ENCODE data around the gene SH2D6.
"Not testable (repeated sequence)": the region's sequence is repeated elsewhere in the genome, so short reads cannot be mapped to it uniquely, and the experiment has no call there.

SH2D6 gene

DNA sequence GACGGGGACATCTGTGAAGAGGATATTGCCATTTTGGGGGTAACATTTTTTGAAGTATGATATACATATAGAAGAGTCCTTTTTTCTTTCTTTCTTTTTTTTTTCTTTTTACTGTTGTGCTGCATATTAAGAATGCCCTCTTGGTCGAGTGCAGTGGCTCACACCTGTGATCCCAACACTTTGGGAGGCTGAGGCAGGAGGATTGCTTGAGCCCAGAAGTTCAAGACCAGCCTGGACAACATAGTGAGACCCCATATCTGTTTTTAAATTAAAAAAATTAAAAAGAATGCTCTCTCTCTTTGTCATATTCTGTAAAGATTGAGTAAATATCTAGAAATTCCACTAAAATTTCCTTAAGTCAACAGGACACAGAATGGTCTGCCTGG lies 3.6 kb downstream of the SH2D6 start:
- DNase-seq (ENCODE audit: low spot score), result no peak

DNA sequence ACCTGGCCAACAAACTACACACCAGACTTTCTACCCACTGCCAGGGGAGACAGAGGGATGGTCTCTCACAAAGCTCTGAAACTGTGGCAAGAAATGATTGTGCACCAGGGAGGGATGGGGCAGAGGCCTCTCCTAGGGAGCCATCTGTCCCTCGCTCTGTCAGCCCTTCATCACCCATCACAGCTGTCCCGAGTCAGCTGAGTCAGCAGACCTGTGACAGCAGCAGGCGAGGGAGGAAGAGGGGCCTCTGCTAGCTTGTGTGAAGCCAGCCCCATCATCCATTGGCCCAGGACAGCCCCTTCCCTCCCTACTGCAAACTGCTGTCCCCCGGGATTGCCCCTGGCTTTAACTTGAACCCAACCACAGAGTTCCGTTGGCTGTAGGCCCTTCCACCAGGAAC lies 5.0 kb downstream of the SH2D6 start:
- DNase-seq (ENCODE audit: low spot score), result no peak

DNA sequence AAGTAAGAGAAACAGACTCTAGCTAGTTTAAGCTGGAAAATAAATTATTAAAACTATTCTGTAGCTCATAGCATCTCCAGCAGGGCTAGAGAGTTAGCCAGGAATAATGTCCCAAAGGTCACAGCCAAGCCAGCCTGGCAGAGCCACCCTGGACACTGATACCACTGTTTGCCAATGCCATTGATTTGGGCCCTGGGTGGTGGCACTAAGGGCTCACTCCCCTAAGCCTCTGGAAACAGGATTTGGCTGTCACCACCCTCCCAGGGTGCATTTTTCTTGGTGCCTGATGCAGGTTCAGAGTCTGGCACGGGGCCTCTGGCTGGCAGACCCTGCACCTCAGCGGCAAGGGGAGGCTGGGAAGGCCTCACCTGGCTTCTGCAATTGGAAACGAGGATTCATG lies 7.1 kb downstream of the SH2D6 start:
- DNase-seq (ENCODE audit: low spot score), result no peak

DNA sequence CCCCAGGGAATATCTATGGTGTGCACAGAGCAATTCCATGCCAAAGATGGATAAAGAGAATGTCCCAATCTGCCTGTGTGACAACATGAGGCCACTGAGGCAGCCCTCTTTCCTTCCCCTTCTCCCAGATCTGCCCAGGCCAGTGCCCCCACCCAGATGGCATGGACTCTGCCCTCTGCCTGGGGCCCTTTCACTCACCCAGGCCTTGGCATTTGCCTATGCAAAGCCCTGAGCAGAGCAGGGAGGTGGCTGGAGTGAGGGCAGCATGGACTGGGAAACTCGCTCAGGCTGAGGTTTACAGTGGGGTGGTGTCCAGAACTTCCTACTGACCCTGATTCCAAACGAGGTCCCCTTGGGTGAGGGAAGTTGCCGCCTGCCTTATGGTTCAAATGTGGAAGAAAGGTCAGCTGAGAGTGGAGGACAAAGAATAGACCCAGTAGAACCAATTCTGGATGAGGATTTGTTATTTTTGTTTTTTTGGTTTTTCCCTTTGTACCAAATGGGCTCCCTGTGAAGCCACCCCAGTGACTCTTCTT lies 8.9 kb downstream of the SH2D6 start:
- no peak for DNase-seq (ENCODE audit: low spot score)

DNA sequence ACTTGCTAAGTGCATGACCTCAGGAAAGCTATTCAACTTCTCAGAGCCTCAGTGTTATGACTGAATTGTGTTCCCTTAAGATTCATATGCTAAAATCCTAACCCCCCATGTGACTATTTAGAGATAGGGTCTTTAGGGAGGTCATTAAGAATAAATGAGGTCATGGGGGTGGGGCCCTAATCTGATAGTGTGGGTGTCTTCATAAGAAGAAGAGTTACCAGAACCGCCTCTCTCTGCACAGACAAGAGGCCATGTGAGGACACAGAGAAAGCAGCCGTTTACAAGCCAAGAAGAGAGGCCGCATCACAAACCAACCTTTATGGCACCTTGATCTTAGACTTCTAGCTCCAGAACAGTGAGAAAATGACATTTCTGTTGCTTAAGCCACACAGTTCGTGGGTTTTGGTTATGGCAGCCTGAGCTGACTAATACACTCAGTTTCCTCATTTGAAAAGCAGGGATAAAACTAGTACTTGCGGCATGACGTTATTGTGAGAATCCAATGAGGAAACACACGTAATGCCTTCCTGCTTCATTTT lies 9.9 kb downstream of the SH2D6 start:
- DNase-seq (ENCODE audit: low spot score), result no peak

DNA sequence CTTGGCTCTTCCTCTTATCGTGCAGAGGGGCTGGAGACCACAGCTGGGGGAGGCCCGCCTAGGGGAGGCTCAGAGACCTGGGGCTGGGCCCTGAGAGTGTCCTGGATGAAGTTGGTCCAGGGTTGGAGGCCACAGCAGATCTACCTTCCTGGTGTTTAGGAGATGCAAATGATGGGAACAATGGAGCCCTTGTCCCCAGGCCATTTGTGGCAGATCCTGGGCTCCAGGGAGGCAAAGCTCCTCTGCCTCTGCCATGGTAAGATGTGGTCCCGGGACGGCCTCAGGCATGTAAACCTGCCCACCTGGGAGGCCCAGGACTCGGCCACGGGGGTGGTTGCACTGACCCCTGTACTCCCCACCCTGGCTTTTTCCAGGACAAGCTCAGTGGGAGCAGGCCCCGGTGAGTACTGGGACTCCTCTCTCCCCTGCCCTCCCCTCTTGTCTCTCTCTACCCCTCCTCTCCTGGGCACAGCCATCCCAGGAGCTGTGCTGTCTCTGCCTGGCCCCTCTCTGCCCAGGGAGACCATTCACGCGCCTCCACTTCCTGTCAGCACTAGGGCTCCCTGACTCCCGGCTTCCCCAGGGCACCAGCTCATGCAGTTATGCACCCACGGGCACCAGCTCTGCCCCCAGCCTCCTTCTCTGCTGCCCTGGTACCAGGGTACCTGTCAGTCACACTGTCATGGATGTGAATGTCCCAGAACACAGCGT lies 10.9 kb downstream of the SH2D6 start:
- no peak for DNase-seq (ENCODE audit: low spot score)

DNA sequence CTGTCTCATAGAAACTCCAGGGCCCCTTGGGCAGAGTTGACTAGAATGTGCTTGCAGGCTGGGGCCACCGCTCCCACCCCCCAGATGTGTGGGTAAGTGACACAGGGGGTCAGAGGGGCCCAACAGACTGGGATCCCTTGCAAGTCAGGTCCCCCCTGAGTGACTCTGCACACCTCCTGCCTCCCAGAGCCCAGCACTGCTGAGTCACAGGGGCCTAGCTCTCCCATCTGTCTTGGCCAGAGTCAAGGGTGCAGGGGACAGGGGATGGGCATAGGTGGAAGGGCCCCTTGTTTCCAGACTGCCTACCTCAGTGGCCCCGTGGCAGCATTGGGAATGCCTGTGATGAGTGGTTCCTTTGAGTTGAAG lies 11.4 kb downstream of the SH2D6 start:
- no peak for DNase-seq (ENCODE audit: low spot score)

DNA sequence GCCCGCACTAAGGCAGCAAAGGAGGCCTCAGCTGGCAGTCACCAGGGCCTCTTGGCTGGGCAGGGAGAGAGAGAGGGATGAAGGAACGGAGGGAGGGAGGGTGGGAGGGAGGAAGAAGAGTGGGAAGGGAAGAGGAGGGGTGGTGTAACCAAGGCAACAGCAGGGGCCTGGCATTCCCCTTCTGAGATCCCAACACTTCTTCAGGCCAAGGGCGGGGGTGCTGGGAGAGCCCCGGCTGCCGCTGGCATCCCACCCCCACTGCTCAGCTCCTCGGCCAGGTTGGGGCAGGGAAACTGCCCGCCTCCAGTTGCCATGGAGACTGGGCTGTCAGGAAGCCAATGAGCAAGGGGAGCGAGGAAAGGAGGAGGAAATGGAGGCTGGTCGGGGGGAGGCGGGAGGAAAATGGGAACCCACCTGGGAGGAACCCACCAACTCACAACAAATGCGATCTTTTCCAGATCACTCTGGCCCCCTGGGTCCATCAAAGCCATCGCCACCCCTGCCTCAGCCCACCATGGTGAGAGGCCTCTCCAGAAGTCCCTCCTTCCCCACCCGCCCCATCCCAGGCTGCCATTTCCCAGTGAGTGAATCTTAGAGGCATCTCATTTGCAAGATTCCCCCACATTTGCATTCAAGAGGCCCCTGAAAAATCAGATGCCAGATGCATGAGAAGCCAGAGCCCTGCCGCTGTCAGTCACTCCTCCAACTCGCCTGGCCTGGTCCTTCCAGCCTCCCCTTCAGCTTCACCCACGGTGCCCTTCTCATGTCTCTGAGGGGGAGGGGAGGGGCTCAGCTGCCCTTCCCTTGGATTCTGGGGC lies 12.4 kb downstream of the SH2D6 start:
- no peak for DNase-seq (ENCODE audit: low spot score)

DNA sequence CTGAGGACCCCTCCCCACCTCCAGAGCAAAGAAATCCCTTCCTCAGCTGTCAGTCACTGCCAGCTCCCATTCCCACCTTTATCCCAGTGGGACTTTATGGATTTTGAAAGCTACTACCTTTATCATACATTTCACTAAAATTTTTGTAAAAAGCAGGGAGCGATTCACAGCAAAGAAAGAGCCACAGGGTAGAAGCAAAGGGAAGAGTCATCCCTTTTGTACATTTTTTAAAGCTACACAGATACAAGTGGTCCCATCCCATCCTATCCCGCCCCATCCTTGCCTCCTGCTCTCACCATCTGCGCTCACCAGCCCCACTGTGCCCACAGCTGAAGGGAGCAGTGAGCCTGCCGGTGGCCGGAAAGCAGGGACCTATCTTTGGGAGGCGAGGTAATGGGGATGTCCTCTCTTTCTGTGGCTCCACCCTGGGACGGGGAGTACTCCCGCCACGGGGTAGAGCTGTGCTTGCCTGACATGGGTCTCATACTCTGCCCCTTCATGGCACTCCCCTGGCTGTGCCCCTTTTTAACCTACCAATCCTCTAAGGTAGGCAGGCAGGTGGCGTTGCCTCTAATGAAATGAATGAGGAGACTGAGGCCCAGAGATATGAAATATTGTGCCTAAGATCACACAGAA lies 13.2 kb downstream of the SH2D6 start:
- DNase-seq (ENCODE audit: low spot score), result no peak

DNA sequence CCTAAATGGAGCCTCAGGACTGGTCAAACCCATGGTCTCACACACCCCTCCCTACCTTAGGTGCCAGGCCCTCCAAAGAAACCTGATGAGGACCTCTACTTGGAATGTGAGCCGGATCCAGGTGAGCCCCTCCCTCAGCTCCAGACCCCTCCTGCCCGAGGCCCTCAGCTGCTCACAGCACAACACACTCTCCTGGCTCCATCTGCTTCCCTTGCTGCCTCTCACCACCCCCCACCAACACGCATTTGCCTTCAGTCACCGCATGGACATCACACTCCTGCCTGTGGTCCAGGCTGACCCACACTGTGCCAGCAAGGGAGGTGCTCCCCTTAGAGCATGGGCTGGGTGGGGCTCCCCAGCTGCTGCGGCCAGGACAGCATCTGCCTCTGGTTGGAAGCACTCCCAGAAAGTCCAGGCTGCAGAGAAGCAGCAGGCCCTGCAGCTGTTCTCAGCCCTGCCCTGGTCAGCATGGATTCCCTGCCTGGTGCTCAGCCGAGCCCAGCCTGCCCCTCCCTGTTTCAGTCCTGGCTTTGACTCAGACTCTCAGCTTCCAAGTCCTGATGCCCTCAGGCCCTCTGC lies 15.1 kb downstream of the SH2D6 start:
- peak; percentile 63 for DNase-seq (ENCODE audit: low spot score)

DNA sequence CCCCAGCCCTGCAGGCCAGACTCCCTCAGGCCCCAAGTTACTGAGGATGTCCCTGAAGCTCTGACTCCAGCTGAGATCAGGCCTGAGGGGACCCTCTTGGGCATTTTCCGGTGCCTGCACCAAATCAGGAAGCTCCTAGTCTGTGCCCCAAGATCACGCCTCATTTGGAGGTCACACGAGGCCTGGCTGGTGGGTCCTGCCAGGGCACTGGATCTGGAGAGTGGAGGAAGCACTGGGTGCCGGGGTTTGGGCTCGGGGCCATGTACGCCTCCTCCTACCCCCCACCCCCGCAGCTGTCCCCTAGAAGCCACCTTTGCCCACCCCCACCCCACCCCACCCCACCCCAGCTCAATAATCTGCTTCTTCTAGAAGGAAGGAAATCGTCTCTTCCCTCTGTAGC lies 16.2 kb downstream of the SH2D6 start:
- DNase-seq (ENCODE audit: low spot score), result no peak

DNA sequence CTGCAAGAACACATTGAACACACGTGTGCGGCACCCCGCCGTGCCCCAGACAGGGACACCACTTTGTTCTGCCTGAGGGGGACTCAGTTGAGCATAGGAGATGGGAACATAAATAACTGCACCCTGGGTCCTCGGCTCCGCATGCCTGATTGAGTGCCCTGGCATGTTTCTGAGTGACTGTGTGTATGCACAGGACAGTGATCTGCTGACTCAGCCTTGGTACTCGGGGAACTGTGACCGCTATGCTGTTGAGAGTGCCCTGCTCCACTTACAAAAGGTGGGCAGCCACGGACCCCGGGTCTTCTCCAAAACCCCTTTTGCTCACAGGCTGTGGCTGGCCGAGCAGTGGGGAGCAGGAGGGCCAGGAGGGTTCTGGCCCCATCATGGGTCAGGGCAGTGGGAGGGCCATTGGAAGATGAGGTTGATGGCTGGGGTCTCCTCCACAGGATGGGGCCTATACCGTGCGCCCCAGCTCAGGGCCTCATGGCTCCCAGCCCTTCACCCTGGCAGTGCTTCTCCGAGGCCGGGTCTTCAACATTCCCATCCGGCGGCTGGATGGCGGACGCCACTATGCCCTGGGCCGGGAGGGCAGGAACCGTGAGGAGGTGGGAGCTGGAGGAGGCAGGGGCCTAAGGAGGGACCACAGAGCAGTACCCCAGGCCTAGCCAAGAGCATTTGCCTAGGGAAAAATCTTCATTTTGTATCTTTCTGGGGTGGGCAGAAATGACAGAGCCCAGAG lies 16.9 kb downstream of the SH2D6 start:
- DNase-seq (ENCODE audit: low spot score), result no peak

DNA sequence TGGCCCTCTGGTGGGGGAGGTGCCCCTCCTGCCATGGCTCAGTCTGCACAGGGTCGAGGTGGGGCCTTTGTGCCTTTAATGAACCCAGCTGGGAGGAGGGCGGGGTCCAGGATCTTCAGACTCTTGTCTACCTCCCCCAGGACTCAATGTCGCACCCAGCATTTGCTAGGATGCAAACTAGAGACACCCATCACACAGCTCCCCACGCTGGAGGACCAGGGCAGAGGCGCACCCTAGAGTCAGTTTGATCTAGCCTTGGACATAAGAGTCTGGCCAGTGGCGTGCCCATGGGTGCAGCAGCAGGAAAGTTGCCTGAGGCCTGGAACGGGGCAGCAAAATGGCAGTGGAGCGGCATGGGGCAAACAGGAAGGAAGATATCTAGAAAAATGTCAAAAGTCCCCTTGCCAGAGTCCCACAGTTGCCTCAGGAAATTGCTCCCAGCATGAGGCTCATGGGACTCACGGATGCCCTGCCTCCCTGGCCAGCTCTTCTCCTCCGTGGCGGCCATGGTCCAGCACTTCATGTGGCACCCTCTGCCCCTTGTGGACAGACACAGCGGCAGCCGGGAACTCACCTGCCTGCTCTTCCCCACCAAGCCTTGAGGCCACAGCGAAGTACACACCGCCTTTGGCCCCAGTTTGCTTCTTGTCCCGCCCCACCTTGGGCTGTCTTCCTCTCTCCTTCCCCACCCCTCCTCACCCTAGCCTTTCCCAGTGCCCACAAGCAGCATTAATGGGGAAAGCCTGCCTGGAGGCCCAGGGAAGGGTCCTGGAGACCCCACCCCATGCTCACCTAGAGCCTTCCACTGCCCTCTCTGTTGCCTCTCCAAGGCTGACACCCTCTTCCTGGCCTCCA lies 17.7 kb downstream of the SH2D6 start:
- DNase-seq (ENCODE audit: low spot score), result no peak

DNA sequence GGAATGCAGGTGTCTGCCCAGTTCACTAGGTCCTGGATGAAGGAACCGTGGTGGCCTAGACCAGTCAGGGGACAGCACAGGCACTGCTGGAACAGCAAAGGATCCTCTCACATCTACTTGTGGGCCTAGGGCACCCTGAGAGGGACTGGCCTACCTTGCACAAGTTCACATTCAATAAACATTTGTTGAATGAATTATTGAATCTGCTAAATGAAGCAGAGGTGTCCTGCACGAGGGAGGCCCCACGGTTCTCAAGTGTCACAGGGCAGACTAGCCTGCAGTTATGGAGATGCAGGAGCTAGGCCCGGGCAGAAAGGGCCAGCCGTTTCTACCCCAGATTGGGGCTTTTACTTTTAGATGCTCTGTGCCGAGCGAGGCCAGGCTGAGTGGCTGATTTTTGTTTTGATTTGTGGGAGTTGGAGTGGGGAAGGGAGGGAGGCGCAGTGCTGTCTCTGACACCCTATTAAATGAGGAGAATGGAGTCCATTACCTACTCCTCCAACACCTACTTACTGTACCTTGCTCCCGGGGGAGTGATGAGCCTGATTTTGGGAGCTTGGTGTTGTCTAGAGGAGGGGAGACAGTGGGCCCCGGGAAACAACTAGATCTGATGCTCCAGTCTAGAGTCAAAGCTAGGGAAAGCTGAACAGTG lies 18.4 kb downstream of the SH2D6 start:
- no peak for DNase-seq (ENCODE audit: low spot score)

DNA sequence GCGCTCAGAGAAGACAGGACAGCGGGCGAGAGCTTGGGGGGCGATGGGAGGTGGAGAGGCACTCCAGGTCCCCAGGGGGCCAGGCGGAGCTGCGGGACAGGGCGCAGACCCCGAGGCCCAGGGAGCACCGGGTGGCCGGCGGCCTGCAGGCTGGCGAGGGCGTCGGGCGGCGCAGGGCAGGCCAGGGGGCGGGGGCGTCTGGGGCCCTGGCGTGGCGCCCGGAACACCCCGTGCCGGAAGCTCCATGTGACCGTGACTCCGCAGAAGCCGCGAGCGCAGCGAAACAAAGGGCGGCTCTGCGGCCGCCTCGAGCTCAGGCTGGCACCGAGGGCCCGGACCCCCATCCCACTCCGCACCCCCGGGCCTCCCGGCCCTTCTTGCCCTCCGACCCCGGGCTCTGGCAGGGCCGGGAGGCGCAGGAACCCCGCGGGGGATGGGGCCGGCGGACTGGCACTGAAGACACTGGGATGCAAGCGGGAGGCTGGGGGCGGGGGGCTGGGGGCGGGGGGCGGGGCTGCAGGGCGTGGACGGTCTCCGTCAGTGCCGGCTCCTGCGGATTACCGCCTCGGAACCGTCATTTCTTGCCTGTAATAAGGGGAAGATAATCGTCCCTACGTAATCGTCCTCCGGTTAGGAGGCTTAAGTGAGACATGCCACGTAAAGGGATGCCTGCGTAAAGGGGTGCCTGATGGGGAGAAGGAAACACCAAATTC lies 19.1 kb downstream of the SH2D6 start:
- peak; percentile 85 for DNase-seq (ENCODE audit: low spot score)

DNA sequence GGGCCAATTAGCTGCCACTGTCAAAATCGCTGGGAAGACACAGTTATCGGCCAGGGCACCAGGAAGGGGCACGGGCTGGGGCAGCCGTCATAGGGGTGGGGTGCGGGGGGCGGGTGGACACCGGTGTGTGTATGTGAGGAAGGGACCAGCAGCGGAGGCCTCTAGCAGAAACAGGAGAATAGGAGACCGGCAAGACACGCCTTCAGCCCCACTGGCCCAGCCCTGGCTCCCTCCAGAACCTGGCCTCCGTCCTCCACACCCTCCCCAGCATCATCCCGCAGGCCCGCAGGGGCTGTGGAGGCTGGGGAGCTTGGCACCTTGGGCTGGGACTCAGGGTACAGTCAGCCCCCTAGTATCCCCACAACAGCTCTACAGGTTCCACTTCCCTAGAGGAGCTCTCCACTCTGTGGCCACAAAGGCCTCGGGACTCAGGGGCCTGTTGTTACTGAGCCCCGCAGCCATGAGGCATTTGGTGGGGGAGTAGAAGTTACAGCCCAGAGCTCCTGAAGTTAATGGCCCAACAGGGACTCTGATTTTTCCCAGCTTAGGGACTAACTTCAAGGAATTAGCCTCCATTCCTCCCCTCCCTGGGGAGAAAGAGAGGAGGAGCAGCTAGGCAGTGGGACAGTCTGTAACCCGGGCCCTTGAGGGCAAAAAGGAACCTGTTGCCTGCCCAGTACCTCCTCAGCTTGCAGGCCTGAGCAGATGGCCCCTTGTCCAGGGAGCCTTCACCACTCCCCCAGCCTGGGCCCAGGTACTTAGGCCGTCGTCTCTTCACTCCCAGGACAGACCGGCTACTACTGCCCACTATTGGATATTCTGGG lies 19.9 kb downstream of the SH2D6 start:
- DNase-seq (ENCODE audit: low spot score), result no peak

DNA sequence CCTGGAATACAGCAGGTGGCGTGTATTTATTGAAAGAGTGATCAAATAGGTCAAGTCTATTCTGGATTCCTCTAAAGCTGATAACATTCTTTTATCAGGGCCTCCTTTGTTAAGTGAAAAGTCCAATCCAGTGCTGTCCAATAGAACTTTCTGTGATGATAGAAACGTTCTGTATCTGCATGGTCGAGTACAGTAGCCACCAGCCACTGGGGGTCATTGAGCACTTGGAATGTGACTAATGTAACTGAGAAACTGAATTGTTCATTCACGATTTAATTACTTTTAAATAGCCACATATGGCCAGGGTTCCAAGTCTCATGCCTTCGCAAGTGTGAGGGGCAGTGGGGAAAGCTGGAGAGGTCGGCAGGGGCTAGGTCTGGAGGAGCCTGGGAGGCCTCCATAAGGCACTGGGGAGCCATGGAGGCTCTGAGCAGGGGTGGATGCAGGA lies 20.5 kb downstream of the SH2D6 start:
- no peak for DNase-seq (ENCODE audit: low spot score)

DNA sequence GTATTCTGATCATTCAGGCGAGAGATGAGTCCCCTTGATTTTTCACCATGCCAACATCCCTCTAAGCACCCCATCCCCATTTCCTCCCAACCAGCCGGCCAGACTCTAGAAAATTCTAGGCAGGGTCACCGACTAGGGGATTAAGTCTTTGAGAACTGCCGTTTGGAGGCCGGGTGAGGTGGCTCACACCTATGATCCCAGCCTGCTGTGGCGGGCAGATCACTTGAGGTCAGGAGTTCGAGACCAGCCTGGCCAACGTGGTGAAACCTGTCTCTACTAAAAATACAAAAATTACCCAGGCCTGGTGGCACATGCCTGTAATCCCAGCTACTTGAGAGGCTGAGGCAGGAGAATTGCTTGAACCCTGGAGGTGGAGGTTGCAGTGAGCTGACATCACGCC lies 21.1 kb downstream of the SH2D6 start:
- not testable (repeated sequence) for DNase-seq (ENCODE audit: low spot score)

DNA sequence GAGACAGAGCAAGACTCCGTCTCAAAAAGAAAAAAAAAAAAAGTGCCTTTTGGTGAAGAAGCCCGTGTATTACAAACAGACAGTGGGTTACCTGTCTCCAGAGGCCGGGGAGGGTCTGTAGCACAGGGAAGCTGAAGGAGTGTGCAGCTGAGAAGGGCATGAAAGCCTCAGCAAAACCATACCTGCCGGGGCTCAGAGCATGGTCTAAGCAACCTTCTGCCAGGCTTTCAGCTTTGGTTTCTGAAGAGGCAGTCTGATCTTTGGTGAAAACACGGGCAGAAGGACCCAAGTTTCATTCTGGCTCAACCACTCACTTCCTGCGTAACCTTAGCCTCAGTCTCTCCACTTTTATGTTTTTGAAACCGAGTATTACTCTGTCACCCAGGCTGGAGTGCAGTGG lies 21.5 kb downstream of the SH2D6 start:
- DNase-seq (ENCODE audit: low spot score), result no peak

Data from SW480 (cell line).